Colonic mucosa (tissue), 4 donors: ENCODE data around the gene SOS2. TPM values are rescaled to one million over a fixed set of nuclear protein-coding genes. Genes with fewer than 3 reads are reported as not detected.

Source experiments
- DNase-seq: peaks from one replicate; pipeline ENCODE4 v3.0.0-alpha.2; 2020
- H3K27ac ChIP-seq: fragments of 200-600 bp; one replicate; pipeline ENCODE4 v1.8.0; 2021
- H3K27me3 ChIP-seq: fragments of 200-600 bp; one replicate; pipeline ENCODE4 v1.8.0; 2021
- H3K36me3 ChIP-seq: fragments of 200-600 bp; one replicate; pipeline ENCODE4 v1.8.0; 2021
- H3K4me1 ChIP-seq: fragments of 200-600 bp; one replicate; pipeline ENCODE4 v1.8.0; 2021; ENCODE audit warnings: mild to moderate bottlenecking
- H3K4me3 ChIP-seq: fragments of 200-600 bp; one replicate; pipeline ENCODE4 v1.8.0; 2021
- H3K9ac ChIP-seq, 2 donors: one replicate each; pipeline ENCODE4 v1.7.0; 2013; ENCODE audit warnings: control low read depth in 2 of 2, low read depth in 2 of 2, low read length in 2 of 2
- H3K9me3 ChIP-seq: fragments of 200-600 bp; one replicate; pipeline ENCODE4 v1.8.0; 2021
- CTCF ChIP-seq: fragments of 200-600 bp; IDR thresholded peaks from one replicate; pipeline ENCODE4 v1.8.0; 2022; ENCODE audit warnings: antibody characterized with exemption, mild to moderate bottlenecking
- intact Hi-C: fragments of 100-400 bp; cut with DNase I; formaldehyde crosslinking; loops from one replicate; pipeline ENCODE4 v1.14.1; 2022
- total RNA-seq, 2 donors: library from RNA; stranded (reverse); fragmentation: NEBNext Ultra II Directional in 1 of 2; extraction: Animal tissue kit (Norgen Biotek cat#: 25700) in 1 of 2; gene quantifications; one replicate each; pipeline ENCODE4 v1.2.1, GENCODE V29; 2021
- donor health status: healthy.
- donor health status: DM: no; HTN: no; CAD: no.
- donor health status: DM: no; HTN: no; CAD: no.

The SOS2 gene
- total RNA-seq, 2 donors from 2014 or later, result 20.3 to 43.7 TPM

DNA sequence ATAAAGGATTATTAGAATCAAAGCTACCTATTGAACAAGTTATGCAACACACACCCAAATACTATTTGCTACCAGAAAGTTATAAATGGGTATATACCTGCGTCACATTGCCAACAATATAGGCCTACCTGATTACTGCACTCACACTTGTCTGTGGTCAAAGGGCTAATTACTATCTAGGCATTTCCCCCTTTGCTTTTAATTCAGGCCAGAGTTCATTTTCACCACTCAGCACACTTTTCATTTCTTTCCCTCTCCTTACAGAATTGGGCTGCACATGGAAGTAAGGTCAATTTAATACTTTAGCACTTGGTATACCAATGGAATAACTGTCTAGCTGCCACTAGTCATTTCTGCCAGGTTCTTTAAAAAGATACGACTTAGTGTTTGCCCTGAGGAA is 1.7 kb downstream of the SOS2 start:
- no peak for TF ChIP-seq CTCF
- intact Hi-C loops, result no loop called here
- Histone ChIP-seq H3K27ac (peak overlapping the region; percentile 90), H3K9me3 (no peaks in the 10 kb centered on the region), H3K27me3 (no peaks in the 10 kb centered on the region), H3K9ac (peak overlapping the region; percentile 28 to 89), H3K4me1 (peaks cover 7% of the 10 kb centered on the region), H3K36me3 (no peaks in the 10 kb centered on the region), H3K4me3 (peak overlapping the region; percentile 49)
- no peak for DNase-seq

- no peak for TF ChIP-seq CTCF
- H3K4me1 ChIP-seq, result peaks cover 7% of the 10 kb centered on the region
- no peak for DNase-seq
- H3K36me3 ChIP-seq, result no peaks in the 10 kb centered on the region
- H3K9ac ChIP-seq, result no peak overlapping the region
- H3K27ac ChIP-seq, result no peak overlapping the region
- intact Hi-C loops, result no loop called here
- no peak overlapping the region for H3K4me3 ChIP-seq
- no peaks in the 10 kb centered on the region for H3K27me3 ChIP-seq
- no peaks in the 10 kb centered on the region for H3K9me3 ChIP-seq
These were observed 3.1 kb downstream of the SOS2 start for GRCh38 chr14:50228313-50228712.

DNA sequence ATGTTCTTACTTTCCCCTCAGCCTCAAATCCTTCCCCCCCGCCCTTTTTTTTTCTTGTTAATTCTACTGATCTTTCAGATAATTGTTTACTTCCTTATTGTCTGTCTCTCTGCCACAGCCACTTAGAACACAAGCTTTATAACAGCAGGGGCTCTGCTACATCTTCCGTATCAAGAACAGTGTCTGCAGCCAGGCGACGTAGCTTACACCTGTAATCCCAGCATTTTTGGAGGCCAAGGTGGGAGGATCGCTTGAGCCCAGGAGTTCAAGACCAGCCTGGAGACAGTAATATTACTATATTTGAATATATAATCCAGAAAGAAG is 5.4 kb downstream of the SOS2 start:
- Histone ChIP-seq H3K9me3 (no peaks in the 10 kb centered on the region), H3K27ac (no peak overlapping the region), H3K9ac (peak overlapping the region in 1 of 2 donors; percentile 6), H3K4me3 (no peak overlapping the region), H3K4me1 (peaks cover 7% of the 10 kb centered on the region), H3K27me3 (no peaks in the 10 kb centered on the region), H3K36me3 (no peaks in the 10 kb centered on the region)
- DNase-seq, result no peak
- intact Hi-C loops, result no loop called here
- TF ChIP-seq CTCF, result no peak

GRCh38 chr14:50225067-50225973 is 6.1 kb downstream of the SOS2 start:
- no peak overlapping the region for H3K4me3 ChIP-seq
- no peak for DNase-seq
- H3K9me3 ChIP-seq, result no peaks in the 10 kb centered on the region
- peaks cover 7% of the 10 kb centered on the region for H3K4me1 ChIP-seq
- H3K27me3 ChIP-seq, result no peaks in the 10 kb centered on the region
- H3K9ac ChIP-seq, result no peak overlapping the region
- no peak overlapping the region for H3K27ac ChIP-seq
- no peaks in the 10 kb centered on the region for H3K36me3 ChIP-seq
- no peak for TF ChIP-seq CTCF
- intact Hi-C loops, result no loop called here

DNA sequence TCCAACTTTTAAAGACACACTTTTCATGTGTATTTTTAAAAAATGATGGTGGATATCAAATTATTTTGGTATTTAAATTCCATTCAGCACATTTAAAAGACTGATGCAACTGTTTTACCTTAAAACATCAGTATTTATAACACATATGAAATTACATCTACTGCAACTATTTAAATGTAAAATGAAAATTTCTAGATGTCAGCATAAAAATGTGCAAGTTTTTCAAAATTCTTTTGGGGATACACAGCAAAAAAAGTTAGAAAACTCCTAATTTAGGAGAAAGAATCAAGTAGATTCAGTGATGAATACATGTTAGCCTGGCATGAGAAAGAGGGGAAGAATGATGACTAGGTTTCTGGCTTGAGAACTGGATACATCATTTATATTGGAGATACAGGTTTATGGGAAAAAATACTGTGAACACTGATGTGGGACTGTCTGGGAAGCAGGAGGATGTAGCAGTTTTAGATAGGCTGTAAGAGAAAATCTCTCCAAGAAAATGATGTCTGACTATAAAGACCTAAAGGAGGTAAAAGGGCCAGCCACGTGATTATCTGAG is 9.2 kb downstream of the SOS2 start:
- intact Hi-C loops, result no loop called here
- H3K9ac ChIP-seq, result no peak overlapping the region
- H3K36me3 ChIP-seq, result no peaks in the 10 kb centered on the region
- no peaks in the 10 kb centered on the region for H3K9me3 ChIP-seq
- no peak for TF ChIP-seq CTCF
- H3K27ac ChIP-seq, result no peak overlapping the region
- DNase-seq, result no peak
- peaks cover 7% of the 10 kb centered on the region for H3K4me1 ChIP-seq
- no peak overlapping the region for H3K4me3 ChIP-seq
- no peaks in the 10 kb centered on the region for H3K27me3 ChIP-seq
